Smooth muscle cell (in vitro differentiated cells): Measurements from ENCODE around the gene SRSF1. TPM values are rescaled to one million over a fixed set of nuclear protein-coding genes. Genes with fewer than 3 reads are reported as not detected.

ENCODE experiments used
- DNase-seq: peaks from one replicate; lab custom pipeline; 2025; ENCODE audit not compliant: unreplicated experiment; lab: John Stamatoyannopoulos, UW
- H2AFZ ChIP-seq: fragments of 200-600 bp; sonication (generic); 2 replicates; pipeline ENCODE4 v1.6.0; 2016; ENCODE audit warnings: antibody characterized with exemption, low read depth, mild to moderate bottlenecking
- H3F3A ChIP-seq: fragments of 200-600 bp; sonication (generic); 2 replicates; pipeline ENCODE4 v1.6.0; 2017; ENCODE audit warnings: antibody characterized with exemption, low read depth
- H3K27ac ChIP-seq: fragments of 200-600 bp; sonication (generic); 2 replicates; pipeline ENCODE4 v1.5.1; 2016; ENCODE audit warnings: low read depth, mild to moderate bottlenecking
- H3K27me3 ChIP-seq: fragments of 200-600 bp; sonication (generic); 2 replicates; pipeline ENCODE4 v1.6.1; 2016; ENCODE audit warnings: low read depth, mild to moderate bottlenecking
- H3K36me3 ChIP-seq: fragments of 200-600 bp; sonication (generic); 2 replicates; pipeline ENCODE4 v1.5.1; 2016; ENCODE audit warnings: low read depth
- H3K4me1 ChIP-seq: fragments of 200-600 bp; sonication (generic); 2 replicates; pipeline ENCODE4 v1.5.1; 2016; ENCODE audit warnings: low read depth
- H3K4me2 ChIP-seq: fragments of 200-600 bp; sonication (generic); 2 replicates; pipeline ENCODE4 v1.6.0; 2016; ENCODE audit warnings: mild to moderate bottlenecking
- H3K4me3 ChIP-seq: fragments of 200-600 bp; sonication (generic); 2 replicates; pipeline ENCODE4 v1.5.1; 2016; ENCODE audit warnings: mild to moderate bottlenecking
- H3K79me2 ChIP-seq: fragments of 200-600 bp; sonication (generic); 2 replicates; pipeline ENCODE4 v1.6.0; 2016; ENCODE audit warnings: low read depth, mild to moderate bottlenecking
- H3K9ac ChIP-seq: fragments of 200-600 bp; sonication (generic); 2 replicates; pipeline ENCODE4 v1.6.0; 2016; ENCODE audit warnings: low read depth
- H3K9me3 ChIP-seq: fragments of 200-600 bp; sonication (generic); replicated peaks from 2 replicates; pipeline ENCODE4 v1.5.1; 2016; ENCODE audit warnings: low read depth
- H4K20me1 ChIP-seq: fragments of 200-600 bp; sonication (generic); 2 replicates; pipeline ENCODE4 v1.6.0; 2016; ENCODE audit warnings: low read depth
- WGBS: methylation state at CpG from one replicate; pipeline ENCODE4 v1.1.7; 2016; ENCODE audit warnings: low lambda C conversion rate; 5-methylcytosine and 5-hydroxymethylcytosine counted together
- polyA plus RNA-seq: library from polyadenylated mRNA; unstranded; fragments of >200 nt; fragmentation: Nextera tagmentation; extraction: Ambion mirVana; gene quantifications from 2 replicates; pipeline ENCODE4 v1.2.1, GENCODE V29; 2016
- total RNA-seq: library from RNA; depleted of rRNA; stranded (reverse); fragments of >200 nt; gene quantifications from 2 replicates; pipeline ENCODE4 v1.2.3, GENCODE V29; 2014
- TF ChIP-seq, protein P1 (sequence below): fragments of 200-600 bp; sonication (generic); IDR thresholded peaks from 2 replicates; pipeline ENCODE4 v1.5.1; 2017; ENCODE audit warnings: borderline replicate concordance, mild to moderate bottlenecking, antibody characterized with exemption; ENCODE audit not compliant: insufficient read depth, poor library complexity, severe bottlenecking

Gene SRSF1
- total and polyA plus RNA-seq, 2 experiments from 2014 or later = 57.9 to 200 TPM

DNA sequence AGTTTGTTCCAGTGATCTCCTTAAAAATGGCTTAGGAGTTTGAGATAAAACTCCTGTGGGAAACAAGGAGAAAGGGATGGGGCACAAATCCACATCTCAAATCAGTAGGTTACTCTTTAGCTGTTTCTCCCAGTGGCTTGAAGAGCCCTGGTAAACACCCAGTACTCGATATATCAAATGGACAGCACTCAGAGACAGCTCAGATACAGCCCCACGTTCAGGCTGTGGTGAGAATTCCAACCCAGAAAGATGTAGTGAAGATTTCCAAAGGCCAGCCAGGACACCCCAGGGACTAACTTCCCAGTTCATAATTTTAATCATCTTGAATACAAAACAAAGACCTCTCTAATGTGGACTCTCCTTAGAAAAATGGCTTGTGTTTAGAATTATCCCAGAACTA lies 12.6 kb downstream of the SRSF1 start:
- Histone ChIP-seq H3K9ac (no peak overlapping the region), H3K27ac (no peak overlapping the region), H3F3A (peaks cover 33% of the 10 kb centered on the region)

DNA sequence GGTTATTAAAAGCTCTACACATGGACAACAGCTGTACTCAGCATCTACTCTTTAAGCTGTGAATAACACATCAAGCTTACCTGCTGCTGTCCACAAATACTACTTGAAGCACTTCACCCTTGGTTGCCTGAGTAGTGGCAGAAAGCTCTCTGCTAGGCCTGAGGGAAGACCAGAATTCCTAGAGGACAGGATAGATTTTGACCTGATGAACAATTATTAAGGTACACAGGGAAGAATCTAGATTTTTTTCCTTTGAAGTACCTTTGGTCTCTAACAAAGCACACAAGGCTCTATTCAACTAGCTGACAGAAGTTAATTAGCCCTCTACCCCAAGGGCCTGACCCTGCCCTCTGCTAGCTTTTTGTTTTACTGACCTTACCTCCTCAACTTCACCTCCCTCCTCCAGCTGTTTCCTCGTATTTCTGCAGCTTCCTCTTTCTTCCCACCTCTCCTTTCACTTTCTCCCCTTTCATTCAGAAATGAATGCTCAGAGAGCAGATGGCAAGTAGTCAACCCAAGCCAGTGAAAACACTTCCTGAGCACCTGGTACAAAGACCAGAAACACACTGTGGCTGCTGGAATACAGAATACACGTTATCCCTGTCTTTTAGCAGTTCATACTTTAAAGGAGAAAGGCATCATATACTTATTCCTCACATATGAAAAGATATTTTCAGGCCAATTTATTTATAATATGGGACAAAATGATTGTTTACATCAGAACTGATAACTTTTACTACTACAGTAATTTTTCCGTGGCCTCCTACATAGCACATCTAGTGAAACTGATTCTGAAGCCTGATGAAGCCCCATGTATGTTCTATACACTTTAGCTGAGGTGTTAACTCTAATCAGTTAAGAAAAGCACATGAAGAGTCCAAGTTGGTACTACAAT lies 13.3 kb downstream of the SRSF1 start:
- Histone ChIP-seq H3K9ac (no peak overlapping the region), H3F3A (peaks cover 33% of the 10 kb centered on the region), H3K36me3 (no peaks in the 10 kb centered on the region), H2AFZ (no peak overlapping the region), H3K27ac (no peak overlapping the region), H3K4me2 (no peak overlapping the region), H3K27me3 (no peaks in the 10 kb centered on the region), H3K9me3 (no peaks in the 10 kb centered on the region), H4K20me1 (no peaks in the 10 kb centered on the region), H3K79me2 (peaks cover 4% of the 10 kb centered on the region), H3K4me1 (peaks cover 17% of the 10 kb centered on the region), H3K4me3 (no peak overlapping the region)
- TF ChIP-seq, protein P1, sequence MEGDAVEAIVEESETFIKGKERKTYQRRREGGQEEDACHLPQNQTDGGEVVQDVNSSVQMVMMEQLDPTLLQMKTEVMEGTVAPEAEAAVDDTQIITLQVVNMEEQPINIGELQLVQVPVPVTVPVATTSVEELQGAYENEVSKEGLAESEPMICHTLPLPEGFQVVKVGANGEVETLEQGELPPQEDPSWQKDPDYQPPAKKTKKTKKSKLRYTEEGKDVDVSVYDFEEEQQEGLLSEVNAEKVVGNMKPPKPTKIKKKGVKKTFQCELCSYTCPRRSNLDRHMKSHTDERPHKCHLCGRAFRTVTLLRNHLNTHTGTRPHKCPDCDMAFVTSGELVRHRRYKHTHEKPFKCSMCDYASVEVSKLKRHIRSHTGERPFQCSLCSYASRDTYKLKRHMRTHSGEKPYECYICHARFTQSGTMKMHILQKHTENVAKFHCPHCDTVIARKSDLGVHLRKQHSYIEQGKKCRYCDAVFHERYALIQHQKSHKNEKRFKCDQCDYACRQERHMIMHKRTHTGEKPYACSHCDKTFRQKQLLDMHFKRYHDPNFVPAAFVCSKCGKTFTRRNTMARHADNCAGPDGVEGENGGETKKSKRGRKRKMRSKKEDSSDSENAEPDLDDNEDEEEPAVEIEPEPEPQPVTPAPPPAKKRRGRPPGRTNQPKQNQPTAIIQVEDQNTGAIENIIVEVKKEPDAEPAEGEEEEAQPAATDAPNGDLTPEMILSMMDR = no peak
- no peak for DNase-seq
- 75% methylated on average over 3 of the region's 3 CpGs for WGBS

More for the DNA sequence above, 12.6 kb downstream of the SRSF1 start:
- Histone ChIP-seq H3K79me2 (peaks cover 4% of the 10 kb centered on the region), H2AFZ (no peak overlapping the region), H4K20me1 (peaks cover 5% of the 10 kb centered on the region), H3K4me2 (no peak overlapping the region), H3K36me3 (no peaks in the 10 kb centered on the region), H3K4me3 (no peak overlapping the region), H3K27me3 (no peaks in the 10 kb centered on the region), H3K4me1 (peaks cover 13% of the 10 kb centered on the region), H3K9me3 (no peaks in the 10 kb centered on the region)
- TF ChIP-seq, protein P1 = no peak
- no peak for DNase-seq
- 57% methylated on average over 2 of the region's 2 CpGs for WGBS

DNA sequence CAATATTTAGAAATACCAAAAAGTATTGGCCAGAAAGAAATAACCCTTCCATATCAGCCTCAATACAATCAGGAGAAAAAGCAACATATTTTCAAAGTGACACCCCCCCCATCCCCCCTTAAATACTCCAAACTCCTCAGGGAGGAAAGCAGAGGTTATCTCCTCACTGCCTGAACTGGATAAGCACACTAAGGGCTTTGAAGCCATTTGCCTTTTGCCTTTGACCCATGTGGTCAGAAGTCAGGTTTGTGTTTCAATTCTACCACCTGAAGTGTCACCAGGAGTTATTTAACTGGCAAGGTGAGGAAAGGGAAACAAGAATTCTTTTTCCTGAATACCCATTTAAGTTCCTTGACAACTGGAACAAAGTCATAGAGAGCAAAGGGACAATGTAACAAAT lies 15.5 kb downstream of the SRSF1 start:
- TF ChIP-seq, protein P1 = no peak
- Histone ChIP-seq H4K20me1 (peaks cover 4% of the 10 kb centered on the region), H3K9ac (no peak overlapping the region), H3K27me3 (no peaks in the 10 kb centered on the region), H3K36me3 (no peaks in the 10 kb centered on the region), H3K9me3 (no peaks in the 10 kb centered on the region), H3K79me2 (peaks cover 11% of the 10 kb centered on the region), H3K27ac (no peak overlapping the region), H3K4me2 (no peak overlapping the region), H2AFZ (no peak overlapping the region), H3K4me1 (peaks cover 20% of the 10 kb centered on the region), H3K4me3 (no peak overlapping the region), H3F3A (peaks cover 42% of the 10 kb centered on the region)
- no peak for DNase-seq
